Transverse colon (tissue), 4 donors: Measurements from ENCODE around the gene FZD4. TPM values are rescaled to one million over a fixed set of nuclear protein-coding genes. Genes with fewer than 3 reads are reported as not detected.

Source experiments
- DNase-seq: peaks from one replicate; pipeline ENCODE4 v3.0.0-alpha.2; 2019
- H3K27ac ChIP-seq, 4 donors: fragments of 200-600 bp; sonication (generic); 2 replicates each; pipeline ENCODE4 v1.5.1; 2016 to 2018; ENCODE audit warnings: inconsistent platforms in 4 of 4
- H3K27me3 ChIP-seq: fragments of 200-600 bp; sonication (generic); 2 replicates; pipeline ENCODE4 v1.5.1; 2017; ENCODE audit warnings: inconsistent platforms
- H3K36me3 ChIP-seq, 4 donors: fragments of 200-600 bp; sonication (generic); 2 replicates each; pipeline ENCODE4 v1.5.1; 2017 to 2019; ENCODE audit warnings: inconsistent platforms in 4 of 4
- H3K4me1 ChIP-seq, 4 donors: fragments of 200-600 bp; sonication (generic); 2 replicates each; pipeline ENCODE4 v1.5.1; 2017 to 2020; ENCODE audit warnings: inconsistent platforms in 4 of 4
- H3K4me3 ChIP-seq, 4 donors: fragments of 200-600 bp; sonication (generic); 1 replicate in 1 of 4; 2 replicates in 3 of 4; pipeline versions ENCODE4 v1.5.1 to v1.6.1; 2017 to 2019; ENCODE audit warnings: inconsistent platforms in 4 of 4
- H3K9me3 ChIP-seq, 2 donors: fragments of 200-600 bp; sonication (generic); 2 replicates each; pipeline ENCODE4 v1.5.1; 2017 to 2019; ENCODE audit warnings: inconsistent platforms in 2 of 2
- CTCF ChIP-seq, 5 experiments: fragments of 200-600 bp in 3 of 5; fragments of 450-650 bp in 2 of 5; sonication (generic) in 3 of 5; IDR thresholded peaks; 1 replicate in 2 of 5; 2 replicates in 3 of 5; pipeline ENCODE4 v1.5.1; 2016 to 2017; ENCODE audit warnings: antibody characterized with exemption in 5 of 5, inconsistent platforms in 3 of 5, mild to moderate bottlenecking in 2 of 5, moderate library complexity in 1 of 5
- EP300 ChIP-seq: sonication (generic); formaldehyde crosslinking; IDR thresholded peaks from one replicate; pipeline ENCODE4 v1.6.1; 2017; ENCODE audit warnings: antibody characterized with exemption, low read depth
- POLR2A ChIP-seq: fragments of 450-650 bp; IDR thresholded peaks from one replicate; pipeline ENCODE4 v1.6.1; 2016; ENCODE audit warnings: antibody characterized with exemption, mild to moderate bottlenecking, moderate library complexity
- POLR2AphosphoS5 ChIP-seq, 3 donors: sonication (generic); formaldehyde crosslinking; IDR thresholded peaks; one replicate each; pipeline ENCODE4 v1.6.1; 2016; ENCODE audit warnings: antibody characterized with exemption in 3 of 3
- WGBS, 2 donors: methylation state at CpG; one replicate each; pipeline ENCODE4 v1.1.5; 2018; ENCODE audit warnings: low coverage in 1 of 2; 5-methylcytosine and 5-hydroxymethylcytosine counted together
- in situ Hi-C, 4 donors: fragments of 200-750 bp; cut with MboI; loops; one replicate each; pipeline versions ENCODE4 v1.15.0 to v1.15.1; 2017; ENCODE audit warnings: low sequenced_read_pairs in 3 of 4, low pct_ligation_motif_present in 1 of 4, low pct_unique_long_range_greater_than_20kb in 1 of 4
- intact Hi-C: fragments of 100-400 bp; cut with DNase I; formaldehyde crosslinking; loops from one replicate; pipeline ENCODE4 v1.15.1; 2023; ENCODE audit warnings: low total_unique reads
- total RNA-seq, 4 donors: library from RNA; depleted of rRNA; stranded (reverse); fragments of >200 nt; gene quantifications; one replicate each; pipeline ENCODE4 v1.1.0, GENCODE V29; 2016

The FZD4 gene
- total RNA-seq, 4 donors from 2014 or later, result 9.1 to 27.1 (median 18.1) TPM

GRCh38 chr11:86922225-86922624 is 33.0 kb downstream of the FZD4 start:
- no peak overlapping the region for H3K27ac ChIP-seq
- H3K4me3 ChIP-seq, result no peak overlapping the region
- TF ChIP-seq EP300, result no peak
- no peak for TF ChIP-seq POLR2A
- TF ChIP-seq POLR2AphosphoS5 (IDR thresholded peaks at IDR 0.05), result no peak
- no peak for TF ChIP-seq CTCF (IDR thresholded peaks at IDR 0.05)
- H3K9me3 ChIP-seq, result no peaks in the 10 kb centered on the region
- peaks cover 0 to 22% (median 3%) of the 10 kb centered on the region in 4 donors for H3K4me1 ChIP-seq
- no peak for DNase-seq
- in situ Hi-C loops, result no loop called here
- 86 to 92% methylated on average over 1 of the region's 1 CpG for WGBS, 2 donors
- no peaks in the 10 kb centered on the region for H3K36me3 ChIP-seq
- intact Hi-C loops, result no loop called here
- H3K27me3 ChIP-seq, result no peaks in the 10 kb centered on the region

GRCh38 chr11:86919557-86920210 is 35.5 kb downstream of the FZD4 start:
- H3K4me1 ChIP-seq, result peaks cover 0 to 23% (median 7%) of the 10 kb centered on the region in 4 donors
- intact Hi-C loops (loop anchor here (2.0 to 5.0 kb wide), 2 partner anchors 13 to 47 kb away; no protein-coding TSS in a partner anchor), in situ Hi-C loops (no loop called here)
- TF ChIP-seq POLR2AphosphoS5 (IDR thresholded peaks at IDR 0.05), result no peak
- peak; percentile 56 to 68 (median 58) for TF ChIP-seq CTCF (IDR thresholded peaks at IDR 0.05)
- 56 to 69% methylated on average over 6 to 7 of the region's 7 CpGs for WGBS, 2 donors
- no peak for DNase-seq
- no peaks in the 10 kb centered on the region for H3K36me3 ChIP-seq
- H3K4me3 ChIP-seq, result no peak overlapping the region
- H3K27ac ChIP-seq, result no peak overlapping the region
- no peaks in the 10 kb centered on the region for H3K27me3 ChIP-seq
- no peaks in the 10 kb centered on the region for H3K9me3 ChIP-seq

GRCh38 chr11:86918973-86919372 is 36.2 kb downstream of the FZD4 start:
- no peak for TF ChIP-seq POLR2AphosphoS5 (IDR thresholded peaks at IDR 0.05)
- no peak for TF ChIP-seq CTCF (IDR thresholded peaks at IDR 0.05)
- TF ChIP-seq EP300, result no peak
- TF ChIP-seq POLR2A, result no peak
- Histone ChIP-seq H3K9me3 (no peaks in the 10 kb centered on the region), H3K27me3 (no peaks in the 10 kb centered on the region), H3K4me1 (peaks cover 0 to 16% (median 6%) of the 10 kb centered on the region in 4 donors), H3K36me3 (no peaks in the 10 kb centered on the region), H3K27ac (peak overlapping the region in 1 of 4 donors; percentile 25), H3K4me3 (no peak overlapping the region)
- DNase-seq, result no peak
- WGBS, 2 donors, result 89 to 90% methylated on average over 4 to 7 of the region's 7 CpGs
- intact Hi-C loops, result loop anchor here (5.0 kb wide), 1 partner anchor 47 kb away; no protein-coding TSS in a partner anchor
- in situ Hi-C loops, result no loop called here

- DNase-seq, result no peak
- WGBS, 2 donors, result 67 to 76% methylated on average over 2 of the region's 2 CpGs
- peaks cover 0 to 16% (median 6%) of the 10 kb centered on the region in 4 donors for H3K4me1 ChIP-seq
- no peaks in the 10 kb centered on the region for H3K36me3 ChIP-seq
- H3K4me3 ChIP-seq, result no peak overlapping the region
- H3K27me3 ChIP-seq, result no peaks in the 10 kb centered on the region
- no peaks in the 10 kb centered on the region for H3K9me3 ChIP-seq
- in situ Hi-C loops (no loop called here), intact Hi-C loops (loop anchor here (5.0 kb wide), 1 partner anchor 46 kb away; no protein-coding TSS in a partner anchor)
- H3K27ac ChIP-seq, result peak overlapping the region in 1 of 4 donors; percentile 25
- TF ChIP-seq POLR2AphosphoS5 (IDR thresholded peaks at IDR 0.05), result no peak
- TF ChIP-seq CTCF (IDR thresholded peaks at IDR 0.05), result no peak
- no peak for TF ChIP-seq EP300
- no peak for TF ChIP-seq POLR2A
Observed at GRCh38 chr11:86918496-86918895, 36.7 kb downstream of the FZD4 start.
